Activated CD4-positive, alpha-beta T cell treated with anti-CD3 and anti-CD28 coated beads for 36 hours (primary cell): ENCODE data around the gene FSIP1. TPM values are rescaled to one million over a fixed set of nuclear protein-coding genes. Genes with fewer than 3 reads are reported as not detected.

Experiments
- ATAC-seq: fragments of 200-7000 bp; cut with Tn5 transposase; one replicate; pipeline ENCODE4 v1.10.0; 2021; ENCODE audit warnings: mild to moderate bottlenecking, moderate library complexity
- CTCF ChIA-PET: fragments of 350-600 bp; sonication (Branson Sonifier 250); formaldehyde crosslinking; loops from one replicate; lab custom pipeline; 2021; ENCODE audit warnings: antibody characterized with exemption; lab: Charles Lee
- POLR2A ChIA-PET: fragments of 350-600 bp; sonication (Branson Sonifier 250); formaldehyde crosslinking; loops from one replicate; lab custom pipeline; 2021; ENCODE audit warnings: antibody characterized with exemption, inconsistent platforms; lab: Charles Lee
- DNase-seq: peaks from one replicate; pipeline ENCODE4 v3.0.0-alpha.2; 2020
- H3K27ac Mint-ChIP-seq: one replicate; pipeline ENCODE4 v1.8.0; 2021; ENCODE audit warnings: mixed read lengths
- H3K27me3 Mint-ChIP-seq: one replicate; pipeline ENCODE4 v1.8.0; 2021; ENCODE audit warnings: mixed read lengths
- H3K36me3 Mint-ChIP-seq: one replicate; pipeline ENCODE4 v1.8.0; 2021; ENCODE audit warnings: low read depth, mixed read lengths
- H3K4me1 Mint-ChIP-seq: one replicate; pipeline ENCODE4 v1.8.0; 2021; ENCODE audit warnings: mixed read lengths
- H3K4me3 Mint-ChIP-seq: one replicate; pipeline ENCODE4 v1.8.0; 2021; ENCODE audit warnings: mild to moderate bottlenecking, moderate library complexity, mixed read lengths
- H3K9me3 Mint-ChIP-seq: one replicate; pipeline ENCODE4 v1.8.0; 2021; ENCODE audit warnings: low read depth, mixed read lengths
- intact Hi-C, 2 experiments: fragments of 100-400 bp; cut with DNase I in 1 of 2; cut with micrococcal nuclease in 1 of 2; formaldehyde crosslinking; loops; one replicate each; pipeline versions ENCODE4 v1.14.2 to v1.15.1; 2022 to 2024; cut with DNase I, micrococcal nuclease
- total RNA-seq, 2 experiments: library from RNA; stranded (reverse); gene quantifications; one replicate each; pipeline ENCODE4 v1.2.3, GENCODE V29; 2021

Gene FSIP1
- total RNA-seq, 2 experiments from 2014 or later = 0.25 to 0.32 TPM

GRCh38 chr15:39582977-39583595 lies 199.6 kb downstream of the FSIP1 start:
- H3K27me3 Mint-ChIP-seq = peaks cover 47% of the 10 kb centered on the region
- no peak for ATAC-seq
- intact Hi-C loops = loop anchor here (2.0 to 5.0 kb wide), 7 partner anchors 104 to 876 kb away; no protein-coding TSS in a partner anchor
- no peaks in the 10 kb centered on the region for H3K36me3 Mint-ChIP-seq
- POLR2A ChIA-PET = no interaction called here
- no peaks in the 10 kb centered on the region for H3K9me3 Mint-ChIP-seq
- H3K4me1 Mint-ChIP-seq = peaks cover 13% of the 10 kb centered on the region
- no peak overlapping the region for H3K4me3 Mint-ChIP-seq
- CTCF ChIA-PET = interaction anchor here (0.6 to 3.8 kb wide), 10 partner anchors 8 to 1205 kb away, joined by 3 to 37 read pairs (median 3); no protein-coding TSS in a partner anchor
- DNase-seq = no peak
- H3K27ac Mint-ChIP-seq = no peak overlapping the region

GRCh38 chr15:39582286-39582976 lies 200.2 kb downstream of the FSIP1 start:
- no peaks in the 10 kb centered on the region for H3K9me3 Mint-ChIP-seq
- ATAC-seq (no peak), DNase-seq (no peak)
- ChIA-PET POLR2A (no interaction called here), CTCF (interaction anchor here (0.6 to 3.8 kb wide), 13 partner anchors 9 to 1204 kb away, joined by 3 to 37 read pairs (median 3); no protein-coding TSS in a partner anchor)
- peaks cover 13% of the 10 kb centered on the region for H3K4me1 Mint-ChIP-seq
- H3K36me3 Mint-ChIP-seq = no peaks in the 10 kb centered on the region
- intact Hi-C loops = loop anchor here (2.0 to 5.0 kb wide), 7 partner anchors 105 to 875 kb away; no protein-coding TSS in a partner anchor
- H3K27ac Mint-ChIP-seq = no peak overlapping the region
- H3K27me3 Mint-ChIP-seq = peaks cover 49% of the 10 kb centered on the region
- H3K4me3 Mint-ChIP-seq = no peak overlapping the region

- ChIA-PET CTCF (interaction anchor here (0.6 to 3.8 kb wide), 7 partner anchors 21 to 762 kb away, joined by 3 to 37 read pairs (median 4); no protein-coding TSS in a partner anchor), POLR2A (no interaction called here)
- Mint-ChIP-seq H3K27ac (no peak overlapping the region), H3K4me1 (peaks cover 13% of the 10 kb centered on the region), H3K27me3 (peaks cover 52% of the 10 kb centered on the region), H3K36me3 (no peaks in the 10 kb centered on the region), H3K4me3 (peak overlapping the region; percentile 54), H3K9me3 (no peaks in the 10 kb centered on the region)
- ATAC-seq (no peak), DNase-seq (peak; percentile 25)
- intact Hi-C loops = loop anchor here (2.0 to 5.0 kb wide), 10 partner anchors 105 to 1141 kb away; no protein-coding TSS in a partner anchor
These were observed 200.8 kb downstream of the FSIP1 start for GRCh38 chr15:39581793-39582285.

- Mint-ChIP-seq H3K4me1 (peaks cover 13% of the 10 kb centered on the region), H3K27ac (no peak overlapping the region), H3K9me3 (no peaks in the 10 kb centered on the region), H3K36me3 (no peaks in the 10 kb centered on the region), H3K27me3 (peaks cover 54% of the 10 kb centered on the region), H3K4me3 (peak overlapping the region; percentile 54)
- ChIA-PET POLR2A (no interaction called here), CTCF (interaction anchor here (0.6 to 3.8 kb wide), 12 partner anchors 20 to 879 kb away, joined by 3 to 37 read pairs (median 4); no protein-coding TSS in a partner anchor)
- intact Hi-C loops = loop anchor here (2.0 to 5.0 kb wide), 9 partner anchors 106 to 1141 kb away; no protein-coding TSS in a partner anchor
- ATAC-seq (no peak), DNase-seq (no peak)
These were observed 201.3 kb downstream of the FSIP1 start for GRCh38 chr15:39581242-39581792.

- DNase-seq (peak; percentile 70), ATAC-seq (peak; percentile 21)
- peaks cover 55% of the 10 kb centered on the region for H3K27me3 Mint-ChIP-seq
- peaks cover 13% of the 10 kb centered on the region for H3K4me1 Mint-ChIP-seq
- ChIA-PET POLR2A (interaction anchor here (0.6 kb wide), 1 partner anchor 1141 kb away, joined by 3 read pairs; no protein-coding TSS in a partner anchor), CTCF (interaction anchor here (0.5 to 1.9 kb wide), 26 partner anchors 18 to 892 kb away, joined by 3 to 12 read pairs (median 4); no protein-coding TSS in a partner anchor)
- no peaks in the 10 kb centered on the region for H3K9me3 Mint-ChIP-seq
- intact Hi-C loops = loop anchor here (1.0 to 5.0 kb wide), 13 partner anchors 107 to 1140 kb away; no protein-coding TSS in a partner anchor
- no peaks in the 10 kb centered on the region for H3K36me3 Mint-ChIP-seq
- peak within 1 kb of the TSS; percentile 54 for H3K4me3 Mint-ChIP-seq
- H3K27ac Mint-ChIP-seq = no peak within 1 kb of the TSS
These were observed 202.0 kb downstream of the FSIP1 start, which contains the start of gene THBS1 for GRCh38 chr15:39580485-39581241. Gene THBS1 (plus strand): TSS chr15:39581079. CDS start chr15:39581858, 779 bp downstream.

- ChIA-PET POLR2A (interaction anchor here (0.6 kb wide), 1 partner anchor 1140 kb away, joined by 3 read pairs; no protein-coding TSS in a partner anchor), CTCF (interaction anchor here (0.5 to 1.9 kb wide), 28 partner anchors 9 to 892 kb away, joined by 3 to 12 read pairs (median 3); no protein-coding TSS in a partner anchor)
- H3K4me3 Mint-ChIP-seq = peak overlapping the region; percentile 53
- ATAC-seq (peak; percentile 90), DNase-seq (peak; percentile 93)
- H3K9me3 Mint-ChIP-seq = no peaks in the 10 kb centered on the region
- peaks cover 55% of the 10 kb centered on the region for H3K27me3 Mint-ChIP-seq
- H3K4me1 Mint-ChIP-seq = peaks cover 13% of the 10 kb centered on the region
- intact Hi-C loops = loop anchor here (1.0 to 5.0 kb wide), 13 partner anchors 107 to 1139 kb away; no protein-coding TSS in a partner anchor
- H3K27ac Mint-ChIP-seq = no peak overlapping the region
- no peaks in the 10 kb centered on the region for H3K36me3 Mint-ChIP-seq
These were observed 202.5 kb downstream of the FSIP1 start for GRCh38 chr15:39580117-39580484.

GRCh38 chr15:39579487-39580116 lies 203.0 kb downstream of the FSIP1 start:
- peaks cover 56% of the 10 kb centered on the region for H3K27me3 Mint-ChIP-seq
- intact Hi-C loops = loop anchor here (1.0 to 5.0 kb wide), 13 partner anchors 108 to 1139 kb away; no protein-coding TSS in a partner anchor
- no peak overlapping the region for H3K4me3 Mint-ChIP-seq

GRCh38 chr15:39578851-39579486 lies 203.7 kb downstream of the FSIP1 start:
- Mint-ChIP-seq H3K9me3 (no peaks in the 10 kb centered on the region), H3K4me3 (no peak overlapping the region), H3K27ac (no peak overlapping the region), H3K4me1 (peaks cover 13% of the 10 kb centered on the region), H3K27me3 (peaks cover 55% of the 10 kb centered on the region), H3K36me3 (no peaks in the 10 kb centered on the region)
- ATAC-seq (no peak), DNase-seq (no peak)
- POLR2A ChIA-PET = no interaction called here
- CTCF ChIA-PET = interaction anchor here (1.0 to 1.5 kb wide), 3 partner anchors 10 to 178 kb away, joined by 4 to 5 read pairs (median 4); no protein-coding TSS in a partner anchor
- intact Hi-C loops = no loop called here

More at GRCh38 chr15:39579487-39580116, 203.0 kb downstream of the FSIP1 start:
- CTCF ChIA-PET = interaction anchor here (0.5 to 1.9 kb wide), 24 partner anchors 8 to 453 kb away, joined by 3 to 12 read pairs (median 3); no protein-coding TSS in a partner anchor
- DNase-seq = peak; percentile 17
- ATAC-seq = no peak
- H3K9me3 Mint-ChIP-seq = no peaks in the 10 kb centered on the region
- no peak overlapping the region for H3K27ac Mint-ChIP-seq
- H3K36me3 Mint-ChIP-seq = no peaks in the 10 kb centered on the region
- peaks cover 13% of the 10 kb centered on the region for H3K4me1 Mint-ChIP-seq
- POLR2A ChIA-PET = no interaction called here

GRCh38 chr15:39575180-39575579 lies 207.5 kb downstream of the FSIP1 start:
- POLR2A ChIA-PET = no interaction called here
- Mint-ChIP-seq H3K27me3 (peaks cover 46% of the 10 kb centered on the region), H3K4me1 (peaks cover 6% of the 10 kb centered on the region), H3K4me3 (no peak overlapping the region), H3K27ac (no peak overlapping the region), H3K9me3 (no peaks in the 10 kb centered on the region), H3K36me3 (no peaks in the 10 kb centered on the region)
- intact Hi-C loops = no loop called here
- DNase-seq = no peak
- ATAC-seq = no peak
- CTCF ChIA-PET = no interaction called here
